Mucosa of gallbladder (tissue), 1 donor: Measurements from ENCODE around the gene TLNRD1. TPM values are rescaled to one million over a fixed set of nuclear protein-coding genes. Genes with fewer than 3 reads are reported as not detected.

Experiments
- total RNA-seq: library from RNA; stranded (reverse); gene quantifications from one replicate; pipeline ENCODE4 v1.2.1, GENCODE V29; 2021
- donor health status: DM: no; HTN: no; CAD: no.

The TLNRD1 gene
- total RNA-seq, 1 donor from 2014 or later, result 26.0 TPM

Other genes starting within 250 kb of the TLNRD1 start
- 1.6 TPM for gene CEMIP, start 221.6 kb upstream of the TLNRD1 start, total RNA-seq
- gene MESD, start 11.1 kb upstream of the TLNRD1 start, total RNA-seq, result 30.7 TPM
- 0.17 TPM for gene CFAP161, start 133.3 kb downstream of the TLNRD1 start, total RNA-seq
- 16.5 TPM for gene IL16, start 196.0 kb downstream of the TLNRD1 start, total RNA-seq